SJSA1 (cell line): ENCODE data around the gene THPO. TPM values are rescaled to one million over a fixed set of nuclear protein-coding genes. Genes with fewer than 3 reads are reported as not detected.

Source experiments
- DNase-seq, 2 experiments: peaks; one replicate each; pipeline ENCODE4 v3.0.0-alpha.2; 2015 to 2020; ENCODE audit warnings: low spot score in 2 of 2, low read depth in 1 of 2
- H3K27ac ChIP-seq: fragments of 250-450 bp; sonication (Bioruptor Pico); 2 replicates; pipeline ENCODE4 v1.5.1; 2020; ENCODE audit warnings: mild to moderate bottlenecking, moderate library complexity
- H3K27me3 ChIP-seq: fragments of 250-450 bp; sonication (Bioruptor Pico); replicated peaks from 2 replicates; pipeline ENCODE4 v1.5.1; 2020; ENCODE audit warnings: mild to moderate bottlenecking, moderate library complexity
- H3K36me3 ChIP-seq: fragments of 250-450 bp; sonication (Bioruptor Pico); 2 replicates; pipeline ENCODE4 v1.5.1; 2020; ENCODE audit warnings: mild to moderate bottlenecking
- H3K4me1 ChIP-seq: fragments of 250-450 bp; sonication (Bioruptor Pico); replicated peaks from 2 replicates; pipeline ENCODE4 v1.6.1; 2021; ENCODE audit warnings: mild to moderate bottlenecking
- H3K4me3 ChIP-seq: fragments of 250-450 bp; sonication (Bioruptor Pico); 2 replicates; pipeline ENCODE4 v1.5.1; 2020; ENCODE audit warnings: mild to moderate bottlenecking
- H3K9me3 ChIP-seq: fragments of 250-450 bp; sonication (Bioruptor Pico); replicated peaks from 2 replicates; pipeline ENCODE4 v1.5.1; 2020; ENCODE audit warnings: mild to moderate bottlenecking
- total RNA-seq: library from RNA; depleted of rRNA; stranded (reverse); fragments of >200 nt; shearing (Covaris generic); gene quantifications from 2 replicates; pipeline ENCODE4 v1.2.3, GENCODE V29; 2014

The THPO gene
- total RNA-seq, 1 experiment from 2014 or later, result not detected

- Histone ChIP-seq H3K4me1 (peaks cover 44% of the 10 kb centered on the region), H3K27ac (peak overlapping the region; percentile 99), H3K9me3 (no peaks in the 10 kb centered on the region), H3K27me3 (no peaks in the 10 kb centered on the region), H3K4me3 (peak overlapping the region; percentile 90), H3K36me3 (peaks cover 50% of the 10 kb centered on the region)
- peak; percentile 92 to 96 for DNase-seq
Measured at GRCh38 chr3:184362668-184363546, 15.1 kb downstream of the THPO start.

DNA sequence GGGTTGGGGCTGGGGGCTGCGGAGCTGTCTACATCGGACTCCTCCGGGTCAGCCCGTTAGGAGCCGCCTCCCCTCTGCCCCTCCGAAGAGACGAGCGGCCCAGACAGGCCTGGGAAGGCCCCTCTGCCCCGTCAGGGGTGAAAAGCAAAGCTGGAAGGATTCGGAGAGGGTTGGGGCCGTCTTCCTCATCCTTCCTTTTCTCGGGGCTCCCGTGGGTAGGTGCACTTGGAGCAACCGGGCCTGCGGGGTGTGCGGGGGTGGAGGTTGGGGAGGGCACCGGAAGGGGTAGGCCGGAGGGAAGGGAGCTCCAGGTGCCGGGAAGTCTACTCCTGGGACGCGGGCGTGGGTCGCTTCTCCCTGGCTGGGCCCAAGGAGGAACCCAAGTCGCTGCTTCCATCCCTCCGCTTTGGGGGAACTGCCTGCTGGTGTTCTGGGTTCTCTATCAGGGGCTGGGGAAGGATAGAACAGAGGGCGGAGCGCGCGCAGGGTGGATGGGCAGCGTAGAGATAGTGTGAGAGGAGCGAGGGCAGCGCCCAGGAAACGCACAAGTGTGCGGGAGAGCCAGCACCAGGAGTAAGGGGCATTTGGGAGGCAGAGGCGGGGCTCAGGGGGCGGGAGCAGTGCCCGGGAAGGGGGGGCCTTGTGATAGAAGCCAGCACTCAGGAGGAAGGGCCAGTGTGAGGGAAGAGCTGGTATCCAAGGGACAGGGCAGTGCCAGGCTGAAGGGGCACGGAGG is 15.9 kb downstream of the THPO start:
- no peaks in the 10 kb centered on the region for H3K9me3 ChIP-seq
- H3K27me3 ChIP-seq, result no peaks in the 10 kb centered on the region
- peak overlapping the region; percentile 99 for H3K27ac ChIP-seq
- H3K36me3 ChIP-seq, result peaks cover 54% of the 10 kb centered on the region
- DNase-seq, result peak in 1 of 2 experiments; percentile 57
- peak overlapping the region; percentile 90 for H3K4me3 ChIP-seq
- peaks cover 47% of the 10 kb centered on the region for H3K4me1 ChIP-seq

DNA sequence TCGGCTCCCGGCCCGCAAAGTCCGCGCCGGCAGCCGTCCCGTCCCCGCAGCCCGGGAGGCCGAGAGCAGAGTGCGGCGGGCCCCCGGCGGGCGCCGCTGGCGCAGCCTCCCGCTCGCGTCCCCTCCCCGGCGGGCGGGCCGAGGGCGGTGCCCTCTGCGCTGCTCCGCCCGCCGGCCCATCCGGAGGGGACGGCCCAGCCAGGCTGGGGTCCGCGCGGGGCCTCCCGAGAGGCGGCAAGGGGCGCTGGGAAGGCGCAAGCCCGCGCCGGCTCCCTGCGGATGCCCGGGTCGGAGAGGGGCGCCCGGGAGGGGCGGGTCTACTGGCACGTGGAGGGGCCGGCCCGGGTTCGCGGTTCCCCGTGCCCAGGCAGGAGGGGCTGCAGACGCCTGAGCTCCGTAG is 16.5 kb downstream of the THPO start, which contains the start of the genes CLCN2 and POLR2H:
Gene CLCN2 (minus strand): TSS at position 74 of the 400 bp plus-strand sequence. CDS start 126 bp downstream, outside the sequence.
Gene POLR2H (plus strand): TSS at position 179 of the 400 bp plus-strand sequence. CDS start 1,783 bp downstream, outside the sequence.
- Histone ChIP-seq H3K36me3 (peaks cover 54% of the 10 kb centered on the region), H3K27me3 (no peaks in the 10 kb centered on the region), H3K4me3 (peak within 1 kb of the TSS; percentile 90), H3K27ac (peak within 1 kb of the TSS; percentile 99), H3K9me3 (no peaks in the 10 kb centered on the region), H3K4me1 (peaks cover 53% of the 10 kb centered on the region)
- DNase-seq, result peak in 1 of 2 experiments; percentile 51

DNA sequence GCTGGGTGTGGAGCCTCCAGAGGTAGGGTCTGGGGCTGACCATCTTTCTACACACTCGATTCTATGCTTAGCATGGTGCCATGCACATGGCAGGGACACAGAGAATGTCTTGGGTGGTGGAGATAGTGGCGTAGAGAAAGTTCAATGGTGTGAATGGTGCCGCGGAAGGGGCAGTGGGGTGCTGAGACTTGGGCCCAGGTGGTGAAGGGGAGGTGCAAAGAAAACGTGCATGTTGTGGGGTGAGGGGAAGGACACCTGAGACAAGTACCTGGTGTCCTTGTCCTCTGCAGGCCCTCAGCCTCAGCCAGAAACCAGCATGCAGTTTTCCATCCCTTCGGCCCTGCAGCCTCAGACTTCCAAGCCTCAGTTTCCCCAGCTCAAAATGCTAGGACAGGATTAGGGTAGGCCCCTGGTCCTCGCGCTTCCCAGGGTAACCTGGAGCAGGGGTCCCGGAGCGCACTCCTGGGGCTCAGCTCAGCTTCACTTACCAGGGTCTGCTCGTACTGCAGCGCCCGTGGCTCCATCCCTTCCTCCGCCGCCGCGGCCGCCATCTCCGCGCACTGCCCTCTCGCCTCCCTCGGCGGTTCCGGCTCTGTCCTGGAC is 17.0 kb downstream of the THPO start:
- H3K36me3 ChIP-seq, result peaks cover 54% of the 10 kb centered on the region
- DNase-seq, result peak in 1 of 2 experiments; percentile 11
- no peaks in the 10 kb centered on the region for H3K9me3 ChIP-seq
- no peaks in the 10 kb centered on the region for H3K27me3 ChIP-seq
- peak overlapping the region; percentile 99 for H3K27ac ChIP-seq
- H3K4me1 ChIP-seq, result peaks cover 58% of the 10 kb centered on the region
- H3K4me3 ChIP-seq, result peak overlapping the region; percentile 90

DNA sequence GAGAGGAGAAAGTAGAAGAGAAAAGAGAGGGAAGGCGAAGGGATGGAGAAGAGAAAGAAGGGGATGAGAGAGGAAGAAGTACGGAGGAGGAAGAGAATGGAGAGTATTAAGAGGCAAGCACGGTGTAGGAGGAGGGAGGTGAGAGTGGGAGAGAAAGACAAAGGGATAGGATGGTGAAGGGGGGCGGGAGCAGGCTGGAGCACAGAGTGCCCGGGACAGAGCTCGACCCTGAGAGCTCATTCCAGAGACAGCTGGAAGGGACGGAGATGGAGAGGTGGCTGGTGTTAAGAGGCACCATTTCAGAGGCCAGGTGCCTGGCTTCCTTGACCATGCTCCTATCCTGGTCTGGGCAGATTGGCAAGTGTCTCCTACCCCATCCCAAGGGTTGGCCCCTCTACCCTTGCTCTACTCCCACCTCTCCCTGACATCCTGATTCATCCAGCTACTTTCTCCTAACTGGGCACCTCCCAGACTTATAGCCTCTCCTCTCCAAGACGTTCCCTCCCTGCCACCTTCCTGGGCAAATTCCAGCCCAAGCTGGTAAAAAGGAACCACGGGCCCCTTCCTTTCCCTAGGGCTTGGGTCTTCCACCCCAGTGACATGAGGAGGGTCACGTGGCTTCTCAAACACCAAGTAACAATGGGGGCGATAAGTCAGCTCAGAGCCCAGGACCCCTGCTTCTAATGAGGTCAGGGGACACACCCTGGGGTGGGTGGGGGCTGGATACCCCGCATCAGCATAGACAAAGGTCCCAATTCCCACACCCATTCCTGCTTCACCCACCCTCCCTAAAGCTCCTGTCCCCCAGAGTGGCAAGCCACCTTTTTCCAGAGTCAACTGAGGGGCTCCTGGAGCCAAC is 17.7 kb downstream of the THPO start:
- Histone ChIP-seq H3K36me3 (peaks cover 52% of the 10 kb centered on the region), H3K9me3 (no peaks in the 10 kb centered on the region), H3K4me1 (peaks cover 65% of the 10 kb centered on the region), H3K27me3 (no peaks in the 10 kb centered on the region), H3K27ac (no peak overlapping the region), H3K4me3 (peak overlapping the region; percentile 90)
- DNase-seq, result peak in 1 of 2 experiments; percentile 20

GRCh38 chr3:184359610-184360009 is 18.4 kb downstream of the THPO start:
- Histone ChIP-seq H3K27me3 (no peaks in the 10 kb centered on the region), H3K27ac (no peak overlapping the region), H3K4me1 (peaks cover 72% of the 10 kb centered on the region), H3K9me3 (no peaks in the 10 kb centered on the region), H3K4me3 (no peak overlapping the region), H3K36me3 (peaks cover 52% of the 10 kb centered on the region)
- DNase-seq, result no peak

DNA sequence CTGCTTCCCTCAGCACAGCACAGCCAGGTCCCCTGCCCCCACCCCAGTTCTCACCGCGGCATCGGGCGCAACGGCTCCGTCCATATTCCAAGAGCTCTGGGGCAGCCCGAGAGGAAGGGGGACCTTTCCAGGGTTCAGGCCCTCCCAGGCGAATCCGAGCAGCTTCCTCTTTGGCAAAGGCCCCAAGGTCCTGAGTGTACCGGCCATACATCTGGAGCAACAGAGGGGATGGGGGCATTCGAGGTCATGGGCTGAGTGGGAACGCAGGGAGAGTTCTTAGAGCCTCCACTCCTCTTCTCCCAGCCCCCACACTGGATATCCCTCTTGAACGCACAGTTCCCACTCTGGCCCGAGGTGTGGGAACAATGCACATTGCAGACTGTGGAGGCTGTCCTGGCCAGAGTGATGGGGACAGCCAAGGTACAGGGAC is 19.1 kb downstream of the THPO start:
- H3K27ac ChIP-seq, result no peak overlapping the region
- H3K9me3 ChIP-seq, result no peaks in the 10 kb centered on the region
- no peak for DNase-seq
- no peak overlapping the region for H3K4me3 ChIP-seq
- H3K4me1 ChIP-seq, result peaks cover 76% of the 10 kb centered on the region
- peaks cover 50% of the 10 kb centered on the region for H3K36me3 ChIP-seq
- no peaks in the 10 kb centered on the region for H3K27me3 ChIP-seq

DNA sequence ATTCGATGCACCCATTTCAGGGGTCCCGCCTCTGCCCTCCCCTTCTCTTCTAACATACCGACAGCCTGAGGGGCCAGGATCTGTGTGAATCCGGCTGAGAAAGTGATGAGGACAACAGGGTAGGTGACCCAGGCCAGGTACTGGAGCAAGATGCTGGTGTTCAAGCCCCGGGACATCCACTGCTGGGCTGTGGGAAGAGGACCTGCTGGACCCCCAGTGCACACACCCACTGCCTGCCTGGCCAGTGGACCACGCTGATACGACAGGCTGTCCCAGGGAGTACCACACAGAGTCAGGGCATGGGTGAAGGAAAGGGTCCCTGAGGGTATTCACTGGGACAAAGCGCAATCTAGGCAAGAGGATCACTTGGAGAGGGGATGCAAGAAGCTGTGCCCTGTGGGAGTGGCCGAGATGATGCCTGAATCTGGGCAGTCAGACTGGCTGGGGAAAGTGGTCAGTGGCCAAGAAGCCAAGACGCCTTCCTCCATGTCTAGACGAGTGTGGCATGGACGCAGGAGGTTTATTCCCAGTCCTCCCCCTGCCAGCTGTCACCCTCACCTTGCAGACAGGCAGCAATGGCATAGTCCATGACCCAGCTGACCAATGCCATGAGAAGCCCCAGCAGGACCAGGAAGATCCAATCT is 19.8 kb downstream of the THPO start:
- Histone ChIP-seq H3K9me3 (no peaks in the 10 kb centered on the region), H3K27me3 (no peaks in the 10 kb centered on the region), H3K36me3 (peaks cover 51% of the 10 kb centered on the region), H3K4me3 (no peak overlapping the region), H3K27ac (no peak overlapping the region), H3K4me1 (peaks cover 74% of the 10 kb centered on the region)
- no peak for DNase-seq

- Histone ChIP-seq H3K4me3 (no peak overlapping the region), H3K36me3 (peaks cover 58% of the 10 kb centered on the region), H3K9me3 (no peaks in the 10 kb centered on the region), H3K27me3 (no peaks in the 10 kb centered on the region), H3K27ac (peak overlapping the region; percentile 79), H3K4me1 (peaks cover 71% of the 10 kb centered on the region)
- DNase-seq, result peak in 1 of 2 experiments; percentile 34
Measured at GRCh38 chr3:184357248-184358123, 20.5 kb downstream of the THPO start.

DNA sequence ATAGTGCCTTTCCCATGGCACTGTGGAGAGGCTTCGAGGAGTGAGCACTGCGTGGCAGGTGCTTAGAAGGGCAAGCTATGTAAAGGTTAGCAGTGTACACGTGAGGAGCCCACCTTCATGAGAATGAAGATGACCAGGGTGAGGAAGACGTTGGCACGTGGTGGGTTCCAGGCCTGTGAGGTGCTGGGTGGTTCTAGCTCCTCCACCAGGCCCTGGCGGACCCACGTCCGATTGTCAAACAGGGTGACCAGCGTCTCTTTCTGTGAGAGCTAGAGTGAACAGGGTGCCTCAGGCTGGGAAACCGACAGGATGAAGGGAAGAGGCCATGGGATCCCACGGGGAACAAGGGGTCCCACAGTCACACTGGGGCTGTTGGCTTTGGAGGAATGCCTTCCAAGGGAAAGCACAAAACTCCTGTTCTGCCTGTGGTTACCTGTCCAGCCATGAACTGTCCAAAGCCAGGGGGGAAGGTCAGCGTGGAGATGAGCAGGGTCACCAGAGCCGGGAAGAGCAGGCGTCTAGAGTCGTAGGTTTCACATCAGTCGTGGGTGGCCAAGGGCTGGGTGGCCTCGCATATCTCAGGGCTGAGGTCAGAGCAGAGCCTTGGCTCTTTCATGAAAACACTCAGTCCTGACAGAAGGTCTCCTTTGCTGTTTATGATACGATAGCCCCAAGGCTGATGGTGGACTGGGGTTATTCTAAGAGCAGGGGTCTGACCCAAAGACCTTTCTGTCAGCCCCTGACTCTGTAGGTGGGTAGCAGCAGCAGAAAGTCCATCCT is 22.6 kb downstream of the THPO start:
- Histone ChIP-seq H3K4me1 (peaks cover 65% of the 10 kb centered on the region), H3K36me3 (peaks cover 77% of the 10 kb centered on the region), H3K9me3 (no peaks in the 10 kb centered on the region), H3K27me3 (no peaks in the 10 kb centered on the region), H3K4me3 (no peak overlapping the region), H3K27ac (peak overlapping the region; percentile 79)
- peak; percentile 87 to 91 for DNase-seq

DNA sequence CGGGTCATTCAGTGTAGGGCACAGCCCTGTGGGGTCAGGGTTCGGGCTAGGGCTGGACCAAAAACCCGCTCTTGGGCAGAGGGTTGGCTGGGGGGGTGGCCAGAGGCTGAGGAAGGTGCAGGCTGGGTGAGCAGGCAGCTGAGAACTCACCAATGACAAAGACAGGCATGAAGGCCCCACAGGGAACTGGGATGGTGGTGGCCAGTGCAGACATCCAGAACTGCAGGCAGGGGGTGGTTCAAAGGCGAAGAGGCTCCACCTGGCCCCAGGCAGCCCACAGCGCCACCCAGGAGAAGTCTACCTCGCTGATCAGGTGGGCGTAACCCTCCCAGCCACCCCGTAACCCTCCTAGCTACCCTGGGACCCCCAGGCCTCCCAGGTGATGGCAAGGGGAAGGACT is 23.3 kb downstream of the THPO start:
- Histone ChIP-seq H3K9me3 (no peaks in the 10 kb centered on the region), H3K36me3 (peaks cover 80% of the 10 kb centered on the region), H3K27ac (peak overlapping the region; percentile 79), H3K4me1 (peaks cover 65% of the 10 kb centered on the region), H3K4me3 (no peak overlapping the region), H3K27me3 (no peaks in the 10 kb centered on the region)
- peak in 1 of 2 experiments; percentile 42 for DNase-seq
